GM20431 (cell line): Measurements from ENCODE around the gene ACP2.

Source experiments
- in situ Hi-C: fragments of 300-500 bp; cut with MseI, MboI; formaldehyde crosslinking; loops from one replicate; pipeline ENCODE4 v1.15.0; 2020; ENCODE audit warnings: low sequenced_read_pairs; ENCODE audit not compliant: unreplicated experiment

Gene ACP2

GRCh38 chr11:47245611-47246357, 2.8 kb downstream of the ACP2 start:
- in situ Hi-C loops = no loop called here

DNA sequence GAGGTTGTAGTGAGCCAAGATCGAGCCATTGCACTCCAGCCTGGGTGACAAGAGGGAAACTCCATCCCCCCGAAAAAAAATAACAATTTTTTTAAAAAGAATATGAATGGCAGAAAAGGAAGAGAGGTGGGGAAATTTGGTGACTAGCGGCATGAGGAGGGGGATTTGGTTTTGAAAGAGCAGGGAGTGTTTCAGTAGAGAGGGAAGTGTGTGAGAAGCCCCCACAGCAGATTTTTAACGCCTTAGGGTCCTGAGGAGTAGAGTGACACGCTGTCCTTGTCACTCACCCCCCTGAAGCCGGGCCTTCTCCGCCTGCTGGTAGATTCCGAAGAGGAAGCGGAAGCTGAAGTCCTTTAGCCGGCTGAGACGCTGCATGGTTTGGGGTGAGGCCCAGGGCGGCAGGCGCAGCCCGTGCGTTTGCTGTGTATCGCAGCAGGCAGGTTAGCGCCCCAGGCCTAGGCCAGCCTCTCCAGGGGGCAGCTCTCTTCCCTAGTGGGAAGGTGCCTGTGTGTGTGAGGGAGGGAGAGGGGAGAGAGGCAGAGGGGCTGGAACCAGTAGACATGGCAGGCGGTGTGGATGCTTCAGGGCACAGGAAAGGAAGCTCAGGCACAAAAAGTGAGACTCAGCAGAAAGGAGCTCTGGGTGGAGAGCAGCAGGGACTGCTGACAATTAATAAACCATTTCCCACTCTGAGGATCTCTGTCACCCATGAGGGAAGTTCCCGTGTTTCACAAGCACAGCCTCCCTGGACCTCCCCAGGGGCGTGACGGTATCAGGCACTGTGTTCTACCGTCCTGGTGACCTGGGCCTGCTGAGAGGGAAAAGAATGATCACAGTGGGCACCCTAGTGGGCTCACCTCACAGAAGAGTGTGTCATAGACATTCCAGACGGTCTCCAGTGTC, 3.9 kb downstream of the ACP2 start:
- in situ Hi-C loops = no loop called here

GRCh38 chr11:47243454-47243853, 5.2 kb downstream of the ACP2 start:
- in situ Hi-C loops = no loop called here

DNA sequence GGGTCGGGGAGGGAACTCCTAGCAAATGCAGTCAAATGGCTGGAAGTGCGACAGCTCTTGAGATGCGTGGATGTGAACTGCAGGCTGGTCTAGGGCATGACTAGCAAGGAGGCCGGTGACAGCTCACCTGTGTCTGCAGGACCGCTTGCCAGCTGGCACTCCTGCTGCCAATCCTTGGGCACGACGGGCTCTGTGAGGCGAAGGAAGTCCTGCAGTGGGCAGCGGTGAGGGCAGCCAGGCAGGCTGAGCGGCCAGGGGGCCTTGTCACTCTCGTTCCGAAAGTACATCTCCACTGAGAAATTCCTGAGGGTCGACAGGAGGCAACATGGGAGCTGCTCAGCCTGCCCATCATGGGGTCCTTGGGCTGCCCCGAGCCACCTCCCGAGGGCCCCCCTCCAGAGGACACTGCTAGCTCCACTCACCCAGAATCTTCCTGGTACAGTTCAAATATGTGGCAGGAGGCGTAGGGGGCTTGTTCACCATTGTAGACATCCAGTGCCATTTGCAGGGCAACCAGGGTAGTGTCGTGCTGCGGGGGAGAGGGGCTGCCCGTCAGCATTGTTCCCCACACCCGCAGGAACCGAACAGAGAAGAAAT, 5.9 kb downstream of the ACP2 start:
- in situ Hi-C loops = no loop called here

GRCh38 chr11:47241841-47242301, 6.7 kb downstream of the ACP2 start:
- in situ Hi-C loops = no loop called here

DNA sequence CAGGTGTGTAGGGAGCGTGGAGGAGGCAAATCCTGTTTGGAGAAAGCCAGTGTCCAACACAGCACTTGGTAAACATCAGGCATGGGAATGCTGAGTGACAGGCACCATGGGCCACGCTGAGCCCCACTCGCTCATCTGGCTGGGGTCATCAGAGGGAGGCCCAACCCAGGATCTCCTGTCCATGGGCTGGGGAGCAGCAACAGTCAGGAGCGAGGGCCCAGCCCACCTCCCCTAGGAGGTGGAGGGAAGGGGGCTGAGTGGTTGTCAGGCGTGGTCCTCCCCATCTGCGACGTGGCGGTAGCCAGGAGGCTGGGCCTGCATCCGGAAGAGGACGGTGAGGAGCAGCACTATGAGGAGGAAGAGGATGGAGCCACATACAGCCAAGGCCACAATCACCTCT, 8.8 kb downstream of the ACP2 start:
- in situ Hi-C loops = no loop called here

DNA sequence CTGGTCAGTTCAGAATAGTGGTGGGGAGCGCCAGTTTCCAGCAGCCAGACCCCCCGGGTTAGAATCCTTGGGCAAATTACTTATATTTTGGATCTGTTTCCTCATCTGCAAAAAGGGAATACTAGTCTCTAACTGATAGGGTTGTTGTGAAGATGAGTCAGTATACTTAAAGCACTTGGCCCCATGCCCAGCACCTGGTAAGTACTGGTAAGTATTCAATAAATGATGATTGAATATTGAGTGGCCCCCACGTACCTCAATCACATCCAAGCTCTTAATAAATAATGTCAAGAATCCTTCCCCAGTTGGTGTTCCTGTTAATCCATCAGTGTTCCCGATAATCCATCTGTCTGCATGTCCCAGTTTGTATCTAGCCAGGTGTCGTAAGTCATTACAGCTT, 12.1 kb downstream of the ACP2 start:
- in situ Hi-C loops = no loop called here

DNA sequence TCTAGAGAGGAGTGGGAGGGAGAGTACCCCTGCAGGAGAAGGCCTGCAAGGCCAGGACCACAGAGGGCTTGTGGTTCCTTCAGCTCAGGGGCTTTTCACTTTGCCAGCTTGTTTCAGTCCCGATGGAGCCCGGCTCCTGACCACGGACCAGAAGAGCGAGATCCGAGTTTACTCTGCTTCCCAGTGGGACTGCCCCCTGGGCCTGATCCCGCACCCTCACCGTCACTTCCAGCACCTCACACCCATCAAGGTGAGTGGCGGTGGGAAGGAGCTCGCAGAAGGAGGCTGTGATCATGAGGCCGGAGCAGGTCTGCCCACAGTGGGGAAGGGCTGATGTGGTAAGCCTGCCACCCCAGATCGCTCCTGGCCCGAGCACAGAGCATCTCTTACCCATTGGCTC, 13.5 kb downstream of the ACP2 start:
- in situ Hi-C loops = no loop called here

DNA sequence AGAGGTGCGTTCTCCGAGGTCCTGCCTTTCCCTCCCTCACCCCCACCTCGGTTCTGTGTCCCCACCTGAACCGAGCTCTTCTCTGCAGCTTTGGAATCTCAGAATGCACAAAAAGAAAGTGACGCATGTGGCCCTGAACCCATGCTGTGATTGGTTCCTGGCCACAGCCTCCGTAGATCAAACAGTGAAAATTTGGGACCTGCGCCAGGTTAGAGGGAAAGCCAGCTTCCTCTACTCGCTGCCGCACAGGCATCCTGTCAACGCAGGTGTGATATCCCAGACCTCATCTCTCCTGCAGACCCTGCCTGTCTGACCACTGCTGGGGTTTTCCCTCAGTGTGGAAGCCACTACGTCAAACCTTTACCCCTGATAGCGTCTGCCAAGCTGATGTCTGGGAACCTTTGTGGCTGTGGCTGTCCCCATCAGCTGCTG, 13.9 kb downstream of the ACP2 start:
- in situ Hi-C loops = no loop called here

DNA sequence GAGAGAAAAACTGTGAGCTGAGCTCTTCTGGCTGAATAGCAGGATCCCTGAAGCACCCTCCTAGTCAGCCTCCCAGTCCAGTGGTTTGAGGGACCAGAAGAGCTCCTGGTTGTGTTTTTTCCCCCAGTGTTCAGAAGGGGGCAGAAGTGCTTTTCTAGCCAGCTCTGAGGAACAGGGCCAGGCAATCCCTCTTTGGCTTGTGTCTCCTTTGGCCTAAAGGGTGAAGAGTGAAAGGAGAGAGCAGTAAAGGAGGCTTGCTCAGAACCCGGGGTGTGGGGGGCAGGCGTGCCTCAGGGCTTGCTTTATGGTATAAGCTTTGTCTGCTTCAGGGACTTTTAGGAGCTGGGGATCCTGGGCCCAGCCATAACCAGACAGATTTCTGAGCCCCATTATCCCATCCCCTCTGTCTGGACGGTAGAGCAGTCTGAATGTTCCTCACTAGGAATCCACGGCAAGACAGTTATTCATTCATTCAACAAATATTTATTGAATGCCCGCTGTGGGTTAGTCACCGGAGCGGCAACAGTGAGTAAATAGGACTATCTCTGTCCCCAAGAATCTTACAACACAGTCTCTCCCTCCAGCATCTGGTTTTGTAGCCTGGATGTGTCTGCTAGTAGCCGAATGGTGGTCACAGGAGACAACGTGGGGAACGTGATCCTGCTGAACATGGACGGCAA, 14.5 kb downstream of the ACP2 start:
- in situ Hi-C loops = no loop called here

- in situ Hi-C loops = no loop called here
Observed at GRCh38 chr11:47233051-47233450, 15.6 kb downstream of the ACP2 start.

DNA sequence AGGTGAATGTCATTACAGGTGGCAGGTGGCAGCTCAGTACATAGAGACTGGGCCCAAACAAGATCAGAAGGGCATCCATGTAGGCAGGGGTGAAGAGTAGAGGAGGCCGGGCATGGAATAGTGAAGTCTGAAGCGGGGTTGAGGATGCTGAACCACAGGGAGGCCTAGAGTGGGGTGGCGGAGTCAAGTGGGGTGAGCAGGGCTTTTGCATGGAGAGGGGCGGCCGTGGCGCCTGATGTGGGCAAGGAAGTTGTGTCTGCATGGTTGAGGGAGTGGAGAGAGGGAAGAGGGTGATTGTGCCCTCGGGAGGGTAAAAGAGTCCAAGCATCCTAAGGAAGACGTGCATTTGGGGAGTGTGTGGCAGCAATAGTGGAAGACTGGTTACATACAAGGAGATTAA, 19.5 kb downstream of the ACP2 start:
- in situ Hi-C loops = no loop called here

DNA sequence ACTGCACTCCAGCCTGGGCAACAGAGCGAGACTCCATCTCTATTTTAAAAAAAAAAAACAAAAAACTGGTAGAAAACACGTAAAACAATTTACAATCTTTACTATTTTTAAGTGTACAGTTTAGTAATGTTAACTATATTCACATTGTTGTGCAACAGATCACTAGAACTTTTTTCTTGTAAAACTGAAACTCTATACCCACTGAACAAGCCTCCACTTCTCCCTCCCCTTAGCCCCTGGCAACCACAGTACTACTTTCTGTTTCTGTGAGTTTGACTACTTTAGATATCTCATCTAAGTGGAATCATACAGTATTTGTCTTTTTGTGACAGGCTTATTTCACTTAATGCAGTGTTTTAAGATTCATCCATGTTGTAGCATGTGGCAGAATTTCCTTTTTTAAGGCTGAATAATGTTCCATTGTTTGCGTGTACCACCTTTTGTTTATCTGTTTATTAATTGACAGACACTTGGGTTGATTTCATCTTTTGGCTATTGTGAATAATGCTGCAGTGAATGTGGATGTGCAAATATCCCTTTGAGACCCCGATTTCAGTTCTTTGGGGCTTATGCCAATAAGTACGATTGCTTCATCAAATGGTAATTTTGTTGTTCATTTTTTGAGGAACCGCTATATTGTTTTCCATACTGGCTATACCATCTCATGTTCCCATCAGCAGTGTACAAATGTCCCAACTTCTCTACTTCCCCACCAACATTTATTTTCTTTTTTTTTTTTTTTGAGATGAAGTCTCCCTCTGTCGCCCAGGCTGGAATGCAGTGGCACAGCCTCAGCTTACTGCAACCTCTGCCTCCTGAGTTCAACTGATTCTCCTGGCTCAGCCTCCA, 22.8 kb downstream of the ACP2 start:
- in situ Hi-C loops = no loop called here

GRCh38 chr11:47222696-47223095, 25.9 kb downstream of the ACP2 start:
- in situ Hi-C loops = no loop called here

DNA sequence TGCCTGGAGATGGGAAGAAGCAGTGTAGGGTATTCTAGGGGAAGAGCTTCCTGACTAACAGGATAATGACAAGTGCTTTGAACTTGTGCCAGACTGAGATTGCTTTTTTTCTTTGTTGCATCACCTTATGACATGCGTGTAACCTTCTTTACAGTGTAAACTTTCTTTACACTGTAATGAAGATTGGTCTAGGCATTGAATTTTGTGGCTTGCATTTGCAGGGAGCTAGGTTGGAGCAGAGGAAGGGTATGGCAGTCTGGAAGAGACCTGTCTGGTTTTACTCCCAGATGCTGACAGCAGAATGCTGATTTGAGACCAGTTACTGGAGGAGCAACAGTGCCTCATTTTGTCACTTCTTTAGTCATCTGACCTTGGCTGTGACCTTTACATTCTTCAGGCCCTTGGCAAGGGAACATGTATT, 28.2 kb downstream of the ACP2 start:
- in situ Hi-C loops = no loop called here

DNA sequence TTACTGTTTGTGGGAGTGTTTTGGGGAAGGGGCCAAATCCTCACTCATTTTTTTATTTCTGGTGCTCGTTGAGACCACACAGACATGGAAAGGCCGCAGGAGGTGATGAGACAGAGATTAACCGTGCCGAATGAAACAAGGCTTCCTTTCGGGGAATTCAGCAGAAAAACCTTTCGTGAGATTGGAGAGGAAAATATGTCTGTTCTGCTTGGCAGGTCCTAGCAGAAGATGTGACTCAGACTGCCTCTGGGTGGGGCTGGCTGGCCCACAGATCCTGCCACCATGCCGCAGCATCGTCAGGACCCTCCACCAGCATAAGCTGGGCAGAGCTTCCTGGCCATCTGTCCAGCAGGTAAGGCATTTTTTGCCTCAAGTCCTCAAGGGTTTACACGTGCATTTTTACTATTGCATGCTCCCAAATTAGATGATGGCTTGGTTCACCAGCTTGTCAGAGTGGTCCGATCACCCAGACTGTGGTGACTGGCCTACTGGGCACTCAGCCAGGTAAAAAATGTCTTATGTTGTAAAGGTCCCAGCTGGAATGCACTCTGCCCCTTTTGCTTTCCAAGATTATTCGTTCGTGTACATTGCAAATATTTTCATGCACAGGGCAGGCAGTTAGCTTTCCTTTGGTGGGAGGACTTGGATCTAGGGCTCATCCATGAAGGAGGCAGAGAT, 32.4 kb downstream of the ACP2 start:
- in situ Hi-C loops = no loop called here

- in situ Hi-C loops = no loop called here
Observed at GRCh38 chr11:47215366-47215910, 33.2 kb downstream of the ACP2 start.

DNA sequence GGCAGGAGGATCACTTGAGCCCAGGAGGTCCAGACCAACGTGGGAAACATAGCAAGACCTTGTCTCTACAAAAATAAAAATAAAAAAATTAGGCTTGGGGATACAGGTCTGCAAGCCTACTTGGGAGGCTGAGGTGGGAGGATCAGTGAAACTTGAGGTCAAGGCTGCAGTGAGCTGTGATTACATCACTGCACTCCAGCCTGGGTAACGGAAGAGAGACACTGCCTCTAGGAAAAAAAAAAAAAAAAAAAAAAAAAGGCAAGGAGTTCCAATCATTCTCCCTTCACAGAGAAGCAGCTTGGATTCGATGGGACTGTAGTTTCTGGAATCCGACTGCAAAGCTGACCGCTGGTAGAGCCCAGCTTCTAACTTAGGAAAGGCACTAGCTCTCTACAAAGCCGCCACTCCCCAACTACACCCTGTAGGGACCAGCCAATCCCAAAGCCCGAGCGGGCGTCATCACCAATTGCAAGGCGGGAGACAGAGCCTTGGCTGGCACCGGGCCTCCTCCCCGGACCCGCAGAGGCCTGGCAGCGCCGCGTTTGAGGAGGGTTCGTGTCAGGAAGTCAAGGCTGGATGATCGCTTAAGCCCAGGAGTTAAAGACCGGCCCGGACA, 34.6 kb downstream of the ACP2 start:
- in situ Hi-C loops = no loop called here
